ENCODE data around the gene CAPN1. TPM values are rescaled to one million over a fixed set of nuclear protein-coding genes. Genes with fewer than 3 reads are reported as not detected.

The CAPN1 gene
- total RNA-seq, 1 experiment from 2014 or later: 105 TPM

GRCh38 chr11:65258988-65259387 lies 77.3 kb downstream of the CAPN1 start:
- DNase-seq (ENCODE audit: low read depth): no peak

DNA sequence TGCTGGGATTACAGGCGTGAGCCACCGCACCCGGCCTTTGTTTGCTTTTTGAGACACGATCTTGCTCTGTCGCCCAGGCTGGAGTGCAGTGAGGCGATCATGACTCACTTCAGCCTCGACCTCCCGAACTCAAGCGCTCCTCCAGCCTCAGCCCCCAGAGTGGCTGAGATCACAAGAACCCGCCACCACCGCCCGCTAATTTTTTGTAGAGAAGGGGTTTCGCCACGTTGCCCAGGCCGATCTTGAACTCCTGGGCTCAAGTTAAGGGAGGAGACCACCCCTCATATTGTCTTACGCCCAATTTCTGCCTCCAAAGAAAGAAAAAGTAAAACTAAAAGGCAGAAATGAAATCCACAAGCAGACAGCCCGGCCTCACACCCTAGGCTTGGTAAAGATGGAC lies 78.6 kb downstream of the CAPN1 start:
- no peak for DNase-seq (ENCODE audit: low read depth)

GRCh38 chr11:65260756-65261590 lies 79.2 kb downstream of the CAPN1 start:
- DNase-seq (ENCODE audit: low read depth): no peak

Small RNAs within 50 kb of the gene (small RNA-seq; reads per million reads assigned to genes)
- gene HIGD1AP10 (not detected), gene PDCL2P2 (not detected), gene RNU2-23P (2.6 reads per million, percentile 85 among the genes with 10 or more reads in this experiment)

Other genes with a start within 250 kb of the CAPN1 start
- 0.53 TPM in 1 of 2 replicates, not detected in the other for gene GPHA2, start 246.0 kb upstream of the CAPN1 start, total RNA-seq (2014; rRNA removed; shearing (Covaris generic))
- gene MAJIN, start 209.8 kb upstream of the CAPN1 start, total RNA-seq (2014; rRNA removed; shearing (Covaris generic)): not detected in 2 replicates
- gene BATF2, start 185.0 kb upstream of the CAPN1 start, total RNA-seq (2014; rRNA removed; shearing (Covaris generic)): 1.6 and 3.1 TPM in 2 replicates
- gene ARL2, start 167.8 kb upstream of the CAPN1 start, total RNA-seq (2014; rRNA removed; shearing (Covaris generic)): 237 and 263 TPM in 2 replicates
- gene SNX15, start 154.5 kb upstream of the CAPN1 start, total RNA-seq (2014; rRNA removed; shearing (Covaris generic)): 20.1 and 23.1 TPM in 2 replicates
- gene SAC3D1, start 140.7 kb upstream of the CAPN1 start, total RNA-seq (2014; rRNA removed; shearing (Covaris generic)): 21.3 and 25.1 TPM in 2 replicates
- 0.23 TPM in 1 of 2 replicates, not detected in the other for gene NAALADL1, start 123.4 kb upstream of the CAPN1 start, total RNA-seq (2014; rRNA removed; shearing (Covaris generic))
- gene CDCA5, start 97.9 kb upstream of the CAPN1 start, total RNA-seq (2014; rRNA removed; shearing (Covaris generic)): 63.3 and 78.4 TPM in 2 replicates
- gene ZFPL1, start 97.7 kb upstream of the CAPN1 start, total RNA-seq (2014; rRNA removed; shearing (Covaris generic)): 39.7 and 56.6 TPM in 2 replicates
- gene VPS51, start 85.7 kb upstream of the CAPN1 start, total RNA-seq (2014; rRNA removed; shearing (Covaris generic)): 139 and 163 TPM in 2 replicates
- gene TM7SF2, start 70.1 kb upstream of the CAPN1 start, total RNA-seq (2014; rRNA removed; shearing (Covaris generic)): 4.8 and 5.5 TPM in 2 replicates
- 42.9 and 43.6 TPM in 2 replicates for gene ZNHIT2, start 64.2 kb upstream of the CAPN1 start, total RNA-seq (2014; rRNA removed; shearing (Covaris generic))
- gene FAU, start 59.8 kb upstream of the CAPN1 start, total RNA-seq (2014; rRNA removed; shearing (Covaris generic)): 410 and 898 TPM in 2 replicates
- 100 and 124 TPM in 2 replicates for gene MRPL49, start 59.6 kb upstream of the CAPN1 start, total RNA-seq (2014; rRNA removed; shearing (Covaris generic))
- gene SYVN1, start 47.4 kb upstream of the CAPN1 start, total RNA-seq (2014; rRNA removed; shearing (Covaris generic)): 10.1 and 11.2 TPM in 2 replicates
- not detected in 2 replicates for gene SPDYC, start 11.7 kb upstream of the CAPN1 start, total RNA-seq (2014; rRNA removed; shearing (Covaris generic))
- gene POLA2, start 80.0 kb downstream of the CAPN1 start, total RNA-seq (2014; rRNA removed; shearing (Covaris generic)): 21.4 and 24.2 TPM in 2 replicates
- gene CDC42EP2, start 132.9 kb downstream of the CAPN1 start, total RNA-seq (2014; rRNA removed; shearing (Covaris generic)): 35.3 and 42.7 TPM in 2 replicates
- gene DPF2, start 151.9 kb downstream of the CAPN1 start, total RNA-seq (2014; rRNA removed; shearing (Covaris generic)): 43.7 and 50.8 TPM in 2 replicates
- gene TIGD3, start 172.8 kb downstream of the CAPN1 start, total RNA-seq (2014; rRNA removed; shearing (Covaris generic)): 0.40 and 0.51 TPM in 2 replicates
- gene SLC25A45, start 200.7 kb downstream of the CAPN1 start, total RNA-seq (2014; rRNA removed; shearing (Covaris generic)): 1.4 and 1.9 TPM in 2 replicates
- 26.4 and 32.1 TPM in 2 replicates for gene FRMD8, start 204.7 kb downstream of the CAPN1 start, total RNA-seq (2014; rRNA removed; shearing (Covaris generic))
- 7.9 and 12.9 TPM in 2 replicates for gene NEAT1, start 240.9 kb downstream of the CAPN1 start, total RNA-seq (2014; rRNA removed; shearing (Covaris generic))

Measured in HT1080 (cell line).